AG04450 (cell line): ENCODE measurements around the gene RPL37. TPM values are rescaled to one million over a fixed set of nuclear protein-coding genes. Genes with fewer than 3 reads are reported as not detected.

Source experiments
- CTCF ChIA-PET: fragments of 300-600, 350-600 bp; formaldehyde crosslinking; extraction: SDS; loops from one replicate; lab custom pipeline; 2022; ENCODE audit warnings: antibody characterized with exemption, inconsistent platforms; lab: Charles Lee
- POLR2A ChIA-PET: fragments of 350-600 bp; formaldehyde crosslinking; extraction: SDS; loops from one replicate; lab custom pipeline; 2021; ENCODE audit warnings: antibody characterized with exemption, inconsistent platforms; lab: Yijun Ruan, JAX
- DNase-seq: peaks from one replicate; pipeline ENCODE4 v3.0.0-alpha.2; 2011; ENCODE audit warnings: low read depth, low spot score
- H3K27ac ChIP-seq: one replicate; pipeline ENCODE4 v1.5.1; 2012; ENCODE audit warnings: low read depth, low read length, control low read depth
- H3K27me3 ChIP-seq: one replicate; pipeline ENCODE4 v1.6.0; 2012; ENCODE audit warnings: low read length; ENCODE audit not compliant: control insufficient read depth, insufficient read depth
- H3K4me3 ChIP-seq: 2 replicates; pipeline ENCODE4 v1.5.1; 2011; ENCODE audit warnings: mild to moderate bottlenecking, low read depth, low read length, control low read depth
- H3K9me3 ChIP-seq: 2 replicates; pipeline ENCODE4 v1.5.1; 2012; ENCODE audit warnings: low read length; ENCODE audit not compliant: control insufficient read depth, insufficient read depth
- CTCF ChIP-seq: IDR thresholded peaks from 2 replicates; pipeline ENCODE4 v1.5.1; 2011; ENCODE audit warnings: low read depth, low read length, control low read depth, inconsistent platforms
- polyA plus RNA-seq: library from polyadenylated mRNA; depleted of rRNA; stranded (reverse); fragments of >200 nt; gene quantifications from 2 replicates; pipeline ENCODE4 v1.2.3, GENCODE V29; 2011

Gene RPL37
- polyA plus RNA-seq, 1 experiment, result 4,632 TPM

GRCh38 chr5:40829748-40830533 lies 5.1 kb downstream of the RPL37 start:
- DNase-seq, result no peak
- CTCF ChIA-PET, result no interaction called here
- POLR2A ChIA-PET, result interaction anchor here (0.7 to 1.1 kb wide), 2 partner anchors 31 to 1710 kb away, joined by 3 read pairs; no protein-coding TSS in a partner anchor
- H3K4me3 ChIP-seq, result no peak overlapping the region
- H3K27me3 ChIP-seq, result no peaks in the 10 kb centered on the region
- TF ChIP-seq CTCF, result no peak
- H3K9me3 ChIP-seq, result no peaks in the 10 kb centered on the region
- no peak overlapping the region for H3K27ac ChIP-seq

- no peak for DNase-seq
- Histone ChIP-seq H3K4me3 (no peak overlapping the region), H3K9me3 (no peaks in the 10 kb centered on the region), H3K27me3 (no peaks in the 10 kb centered on the region), H3K27ac (no peak overlapping the region)
- no peak for TF ChIP-seq CTCF
- ChIA-PET POLR2A (interaction anchor here (1.1 kb wide), 1 partner anchor 30 kb away, joined by 3 read pairs; no protein-coding TSS in a partner anchor), CTCF (no interaction called here)
These were observed 6.0 kb downstream of the RPL37 start for GRCh38 chr5:40828690-40829661.

- TF ChIP-seq CTCF, result no peak
- H3K4me3 ChIP-seq, result no peak overlapping the region
- ChIA-PET POLR2A (interaction anchor here (2.3 kb wide), 1 partner anchor 7 kb away, joined by 11 read pairs; the partner anchor contains the start of gene RPL37), CTCF (no interaction called here)
- no peaks in the 10 kb centered on the region for H3K9me3 ChIP-seq
- no peak for DNase-seq
- H3K27ac ChIP-seq, result no peak overlapping the region
- no peaks in the 10 kb centered on the region for H3K27me3 ChIP-seq
These were observed 6.9 kb downstream of the RPL37 start for GRCh38 chr5:40828021-40828631.

- no peaks in the 10 kb centered on the region for H3K27me3 ChIP-seq
- H3K27ac ChIP-seq, result no peak overlapping the region
- DNase-seq, result no peak
- no peak overlapping the region for H3K4me3 ChIP-seq
- no peak for TF ChIP-seq CTCF
- ChIA-PET POLR2A (interaction anchor here (0.5 to 2.3 kb wide), 3 partner anchors 8 to 73 kb away, joined by 5 to 13 read pairs (median 11); partner anchors contain the start of genes PRKAA1 and RPL37), CTCF (no interaction called here)
- H3K9me3 ChIP-seq, result no peaks in the 10 kb centered on the region
These were observed 7.6 kb downstream of the RPL37 start for GRCh38 chr5:40827188-40827977.
